A549 (cell line): ENCODE data around the gene STPG4. TPM values are rescaled to one million over a fixed set of nuclear protein-coding genes. Genes with fewer than 3 reads are reported as not detected.
A peak's percentile ranks its signal among the peaks of the same experiment; 100 is the strongest.

Source experiments
- ATAC-seq, 2 experiments: fragments of 200-7000 bp in 1 of 2; fragments of >200 bp in 1 of 2; cut with Nextera tagmentation in 1 of 2; cut with Tn5 transposase in 1 of 2; 3 replicates each; pipeline versions ENCODE4 v1.8.0 to v1.9.1; 2018 to 2020; ENCODE audit warnings: mild to moderate bottlenecking in 1 of 2, moderate library complexity in 1 of 2
- CTCF ChIA-PET: fragments of 300-600 bp; sonication (Branson Sonifier 250); formaldehyde crosslinking; extraction: SDS; loops from one replicate; lab custom pipeline; 2021; ENCODE audit warnings: antibody characterized with exemption, inconsistent platforms; lab: Yijun Ruan, JAX
- POLR2A ChIA-PET: fragments of 350-600 bp; formaldehyde crosslinking; extraction: SDS; loops from one replicate; lab custom pipeline; 2021; ENCODE audit warnings: antibody characterized with exemption, inconsistent platforms; lab: Yijun Ruan, JAX
- DNase-seq, 2 experiments: peaks; one replicate each; pipeline versions ENCODE4 v3.0.0 to v3.0.0-alpha.2; 2011 to 2016; ENCODE audit warnings: low read depth in 1 of 2, low spot score in 1 of 2
- FAIRE-seq: peaks from 2 replicates; lab custom pipeline; 2011; peaks lifted over from hg19 to GRCh38; lab: Jason Lieb, UNC
- H3K27ac ChIP-seq, 2 experiments: fragments of >200 bp; sonication (Bioruptor Twin); formaldehyde crosslinking; 3 replicates each; pipeline ENCODE4 v1.5.1; 2016 to 2017
- H3K4me1 ChIP-seq: fragments of >200 bp; sonication (Bioruptor Twin); formaldehyde crosslinking; 3 replicates; pipeline ENCODE4 v1.6.1; 2016
- H3K4me2 ChIP-seq: fragments of >200 bp; sonication (Bioruptor Twin); formaldehyde crosslinking; 3 replicates; pipeline ENCODE4 v1.6.1; 2016
- H3K4me3 ChIP-seq: fragments of >200 bp; sonication (Bioruptor Twin); formaldehyde crosslinking; 3 replicates; pipeline ENCODE4 v1.5.1; 2016
- H3K9me3 ChIP-seq: fragments of >200 bp; sonication (Bioruptor Twin); formaldehyde crosslinking; 3 replicates; pipeline ENCODE4 v1.6.1; 2016
- CHD4 ChIP-seq: fragments of 200-600 bp; sonication (generic); IDR thresholded peaks from 2 replicates; pipeline ENCODE4 v1.6.1; 2016; ENCODE audit warnings: antibody characterized with exemption, mild to moderate bottlenecking, borderline replicate concordance
- EHMT2 ChIP-seq: fragments of 200-600 bp; sonication (generic); IDR thresholded peaks from 2 replicates; pipeline ENCODE4 v1.6.1; 2016; ENCODE audit warnings: antibody characterized with exemption, low read depth, mild to moderate bottlenecking, moderate library complexity
- ESRRA ChIP-seq: fragments of 150-350 bp; IDR thresholded peaks from 2 replicates; pipeline ENCODE4 v1.6.1; 2014; ENCODE audit warnings: mild to moderate bottlenecking, low read length, borderline replicate concordance
- GATA3 ChIP-seq: IDR thresholded peaks from 2 replicates; pipeline ENCODE4 v1.6.1; 2012; ENCODE audit warnings: borderline replicate concordance
- HEYL ChIP-seq: fragments of 250-450 bp; sonication (Bioruptor Pico); IDR thresholded peaks from 2 replicates; pipeline ENCODE4 v1.8.0; 2021; ENCODE audit warnings: mild to moderate bottlenecking, moderate library complexity
- HOXB13 ChIP-seq: fragments of 250-450 bp; sonication (Bioruptor Pico); IDR thresholded peaks from 2 replicates; pipeline ENCODE4 v1.5.0; 2020; ENCODE audit warnings: low read depth, mild to moderate bottlenecking, moderate library complexity
- HOXB5 ChIP-seq: fragments of 250-450 bp; sonication (Bioruptor Pico); IDR thresholded peaks from 2 replicates; pipeline ENCODE4 v1.5.0; 2020; ENCODE audit warnings: mild to moderate bottlenecking, moderate library complexity
- MAFK ChIP-seq: fragments of 450-650 bp; IDR thresholded peaks from 2 replicates; pipeline ENCODE4 v1.6.1; 2014; ENCODE audit not compliant: partially characterized antibody
- MYC ChIP-seq: IDR thresholded peaks from 2 replicates; pipeline ENCODE4 v1.6.1; 2012; ENCODE audit warnings: mild to moderate bottlenecking, inconsistent platforms, low read length, improper control_type of control experiment, borderline replicate concordance
- NPAS2 ChIP-seq: fragments of 250-450 bp; sonication (Bioruptor Pico); IDR thresholded peaks from 2 replicates; pipeline ENCODE4 v1.8.0; 2022; ENCODE audit warnings: mild to moderate bottlenecking, moderate library complexity, borderline replicate concordance
- PHF8 ChIP-seq: fragments of 200-600 bp; sonication (generic); IDR thresholded peaks from 2 replicates; pipeline ENCODE4 v1.6.1; 2016; ENCODE audit warnings: low read depth, mild to moderate bottlenecking, antibody characterized with exemption, moderate library complexity, borderline replicate concordance
- RAD21 ChIP-seq, 2 experiments: fragments of >200 bp in 1 of 2; sonication (Bioruptor Twin) in 1 of 2; formaldehyde crosslinking in 1 of 2; IDR thresholded peaks in 1 of 2; conservative IDR thresholded peaks in 1 of 2; 2 replicates in 1 of 2; 3 replicates in 1 of 2; pipeline ENCODE4 v1.6.1; 2012 to 2018; ENCODE audit warnings: inconsistent platforms in 1 of 2
- RCOR1 ChIP-seq: fragments of 150-350 bp; IDR thresholded peaks from 2 replicates; pipeline ENCODE4 v1.6.1; 2014; ENCODE audit warnings: antibody characterized with exemption, low read length, low read depth
- RFX5 ChIP-seq: fragments of 450-650 bp; IDR thresholded peaks from 2 replicates; pipeline ENCODE4 v1.7.1; 2014; ENCODE audit warnings: antibody characterized with exemption, mild to moderate bottlenecking, moderate library complexity
- RNF2 ChIP-seq: fragments of 200-600 bp; sonication (generic); IDR thresholded peaks from 2 replicates; pipeline ENCODE4 v1.6.1; 2016; ENCODE audit warnings: low read depth, mild to moderate bottlenecking, antibody characterized with exemption, moderate library complexity, borderline replicate concordance
- SMC3 ChIP-seq: fragments of >200 bp; sonication (Bioruptor Twin); formaldehyde crosslinking; IDR thresholded peaks from 3 replicates; pipeline ENCODE4 v1.6.1; 2018; ENCODE audit warnings: inconsistent platforms
- TFCP2L1 ChIP-seq: fragments of 250-450 bp; sonication (Bioruptor Pico); IDR thresholded peaks from 2 replicates; pipeline ENCODE4 v1.5.0; 2021; ENCODE audit warnings: mild to moderate bottlenecking
- ZNF302 ChIP-seq: fragments of 250-450 bp; sonication (Bioruptor Pico); IDR thresholded peaks from 2 replicates; pipeline ENCODE4 v1.9.0; 2021; ENCODE audit warnings: inconsistent platforms, mild to moderate bottlenecking, moderate library complexity
- ZSCAN20 ChIP-seq: fragments of 250-450 bp; sonication (Bioruptor Pico); IDR thresholded peaks from 2 replicates; pipeline ENCODE4 v1.8.0; 2022; ENCODE audit warnings: mild to moderate bottlenecking, moderate library complexity
- WGBS: methylation state at CpG from one replicate; pipeline ENCODE4 v1.1.6; 2017; ENCODE audit errors: missing lambda C conversion rate; 5-methylcytosine and 5-hydroxymethylcytosine counted together
- polyA plus RNA-seq, 4 experiments: library from polyadenylated mRNA; depleted of rRNA in 3 of 4; stranded (reverse); fragments of >200 nt; fragmentation: RNase III in 1 of 4; extraction: RNeasy Plus Mini Kit Qiagen cat#74134 plus additional on column Dnase treatment in 1 of 4; gene quantifications; 2 replicates in 3 of 4; 3 replicates in 1 of 4; pipeline ENCODE4 v1.2.3, GENCODE V29; 2011 to 2017
- TF ChIP-seq, protein P1 (sequence below): fragments of 250-450 bp; sonication (Bioruptor Pico); IDR thresholded peaks from 2 replicates; pipeline ENCODE4 v1.5.0; 2020; ENCODE audit warnings: low read depth, mild to moderate bottlenecking, moderate library complexity
- TF ChIP-seq, protein P2 (sequence below): fragments of >200 bp; sonication (Bioruptor Twin); formaldehyde crosslinking; IDR thresholded peaks from 3 replicates; pipeline ENCODE4 v1.6.1; 2016
- TF ChIP-seq, protein P3 (sequence below): fragments of 450-650 bp; IDR thresholded peaks from 2 replicates; pipeline ENCODE4 v1.6.1; 2014; ENCODE audit warnings: antibody characterized with exemption
- TF ChIP-seq, protein P4 (sequence below): fragments of >200 bp; sonication (Bioruptor Twin); formaldehyde crosslinking; IDR thresholded peaks from 3 replicates; pipeline ENCODE4 v1.5.1; 2016
- TF ChIP-seq, protein P5 (sequence below): fragments of 150-350 bp; IDR thresholded peaks from 2 replicates; pipeline ENCODE4 v1.6.1; 2014; ENCODE audit warnings: low read depth, mild to moderate bottlenecking, low read length
- TF ChIP-seq, protein P6 (sequence below): IDR thresholded peaks from 2 replicates; pipeline ENCODE4 v1.6.1; 2012
- TF ChIP-seq, protein P7 (sequence below): fragments of 200-600 bp; sonication (generic); IDR thresholded peaks from 2 replicates; pipeline ENCODE4 v1.6.1; 2016; ENCODE audit warnings: antibody characterized with exemption, mild to moderate bottlenecking, moderate library complexity
- TF ChIP-seq, protein P8 (sequence below): IDR thresholded peaks from 2 replicates; pipeline ENCODE4 v1.6.1; 2012

Gene STPG4
- polyA plus RNA-seq, 2 of the 4 experiments (the other 2 are of a cell fraction) = 0.05 to 0.13 TPM

DNA sequence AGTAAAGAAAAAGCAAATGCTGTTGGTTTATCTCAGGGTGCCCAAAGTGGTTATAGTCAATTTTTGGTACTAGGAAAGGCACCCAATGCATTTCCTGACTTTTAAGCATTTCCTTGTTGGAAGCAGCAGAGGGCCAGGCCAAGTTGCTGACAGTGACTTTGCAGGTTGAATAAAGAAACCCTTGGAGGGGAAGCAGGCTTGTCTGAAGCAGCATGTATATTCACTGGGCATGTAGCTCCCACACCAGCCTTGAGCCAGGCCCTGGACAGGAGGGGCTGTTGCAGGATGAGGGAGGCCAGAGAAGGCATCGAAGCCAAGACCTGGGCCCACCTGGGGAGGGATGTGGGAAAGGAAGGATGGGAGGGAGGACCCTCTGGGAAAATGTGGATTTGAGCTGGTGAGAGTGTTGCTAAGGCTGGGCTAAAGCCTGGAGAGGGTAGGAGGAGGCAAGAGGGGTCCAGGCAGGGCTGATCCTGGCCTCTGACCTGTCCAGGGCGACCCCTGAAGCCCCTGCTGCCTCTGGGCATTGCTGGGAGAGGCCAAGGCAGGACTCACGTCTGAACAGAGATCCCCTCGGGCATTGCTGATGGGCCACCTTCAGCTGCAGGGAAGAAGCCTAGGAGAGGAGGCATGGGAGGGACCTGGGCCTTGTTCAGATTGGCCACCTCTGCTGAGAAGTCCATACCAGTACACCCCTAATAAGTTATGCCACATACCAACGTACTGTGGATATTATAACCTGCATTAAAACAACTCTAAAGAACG is 79.6 kb downstream of the STPG4 start:
- Histone ChIP-seq H3K4me2 (peak overlapping the region; percentile 70), H3K27ac (peak overlapping the region; percentile 90 to 98), H3K4me1 (peaks cover 81% of the 10 kb centered on the region), H3K9me3 (no peaks in the 10 kb centered on the region), H3K4me3 (no peak overlapping the region)
- WGBS = 82% methylated on average over 6 of the region's 6 CpGs
- ChIA-PET POLR2A (interaction anchor here (1.3 to 2.4 kb wide), 2 partner anchors 32 to 98 kb away, joined by 6 to 15 read pairs; no protein-coding TSS in a partner anchor), CTCF (interaction anchor here (0.9 to 3.5 kb wide), 15 partner anchors 8 to 248 kb away, joined by 3 to 15 read pairs (median 5); no protein-coding TSS in a partner anchor)
- FAIRE-seq (peak; percentile 91), DNase-seq (peak in 1 of 2 experiments; percentile 73), ATAC-seq (no peak)
- TF ChIP-seq, protein P1, sequence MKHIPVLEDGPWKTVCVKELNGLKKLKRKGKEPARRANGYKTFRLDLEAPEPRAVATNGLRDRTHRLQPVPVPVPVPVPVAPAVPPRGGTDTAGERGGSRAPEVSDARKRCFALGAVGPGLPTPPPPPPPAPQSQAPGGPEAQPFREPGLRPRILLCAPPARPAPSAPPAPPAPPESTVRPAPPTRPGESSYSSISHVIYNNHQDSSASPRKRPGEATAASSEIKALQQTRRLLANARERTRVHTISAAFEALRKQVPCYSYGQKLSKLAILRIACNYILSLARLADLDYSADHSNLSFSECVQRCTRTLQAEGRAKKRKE = 0 out of 2 replicates have a peak, but pooled peaks have one; percentile 14
- TF ChIP-seq, protein P2, sequence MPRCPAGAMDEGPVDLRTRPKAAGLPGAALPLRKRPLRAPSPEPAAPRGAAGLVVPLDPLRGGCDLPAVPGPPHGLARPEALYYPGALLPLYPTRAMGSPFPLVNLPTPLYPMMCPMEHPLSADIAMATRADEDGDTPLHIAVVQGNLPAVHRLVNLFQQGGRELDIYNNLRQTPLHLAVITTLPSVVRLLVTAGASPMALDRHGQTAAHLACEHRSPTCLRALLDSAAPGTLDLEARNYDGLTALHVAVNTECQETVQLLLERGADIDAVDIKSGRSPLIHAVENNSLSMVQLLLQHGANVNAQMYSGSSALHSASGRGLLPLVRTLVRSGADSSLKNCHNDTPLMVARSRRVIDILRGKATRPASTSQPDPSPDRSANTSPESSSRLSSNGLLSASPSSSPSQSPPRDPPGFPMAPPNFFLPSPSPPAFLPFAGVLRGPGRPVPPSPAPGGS = no peak
- TF ChIP-seq, protein P3, sequence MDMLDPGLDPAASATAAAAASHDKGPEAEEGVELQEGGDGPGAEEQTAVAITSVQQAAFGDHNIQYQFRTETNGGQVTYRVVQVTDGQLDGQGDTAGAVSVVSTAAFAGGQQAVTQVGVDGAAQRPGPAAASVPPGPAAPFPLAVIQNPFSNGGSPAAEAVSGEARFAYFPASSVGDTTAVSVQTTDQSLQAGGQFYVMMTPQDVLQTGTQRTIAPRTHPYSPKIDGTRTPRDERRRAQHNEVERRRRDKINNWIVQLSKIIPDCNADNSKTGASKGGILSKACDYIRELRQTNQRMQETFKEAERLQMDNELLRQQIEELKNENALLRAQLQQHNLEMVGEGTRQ = no peak
- no peak for TF ChIP-seq CHD4
- TF ChIP-seq, protein P4, sequence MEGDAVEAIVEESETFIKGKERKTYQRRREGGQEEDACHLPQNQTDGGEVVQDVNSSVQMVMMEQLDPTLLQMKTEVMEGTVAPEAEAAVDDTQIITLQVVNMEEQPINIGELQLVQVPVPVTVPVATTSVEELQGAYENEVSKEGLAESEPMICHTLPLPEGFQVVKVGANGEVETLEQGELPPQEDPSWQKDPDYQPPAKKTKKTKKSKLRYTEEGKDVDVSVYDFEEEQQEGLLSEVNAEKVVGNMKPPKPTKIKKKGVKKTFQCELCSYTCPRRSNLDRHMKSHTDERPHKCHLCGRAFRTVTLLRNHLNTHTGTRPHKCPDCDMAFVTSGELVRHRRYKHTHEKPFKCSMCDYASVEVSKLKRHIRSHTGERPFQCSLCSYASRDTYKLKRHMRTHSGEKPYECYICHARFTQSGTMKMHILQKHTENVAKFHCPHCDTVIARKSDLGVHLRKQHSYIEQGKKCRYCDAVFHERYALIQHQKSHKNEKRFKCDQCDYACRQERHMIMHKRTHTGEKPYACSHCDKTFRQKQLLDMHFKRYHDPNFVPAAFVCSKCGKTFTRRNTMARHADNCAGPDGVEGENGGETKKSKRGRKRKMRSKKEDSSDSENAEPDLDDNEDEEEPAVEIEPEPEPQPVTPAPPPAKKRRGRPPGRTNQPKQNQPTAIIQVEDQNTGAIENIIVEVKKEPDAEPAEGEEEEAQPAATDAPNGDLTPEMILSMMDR = no peak
- 0 out of 2 replicates have a peak, but pooled peaks have one; percentile 12 for TF ChIP-seq HOXB5 (CRISPR knock-in tag)
- TF ChIP-seq TFCP2L1 = no peak
- TF ChIP-seq NPAS2 (CRISPR knock-in tag) = no peak
- TF ChIP-seq MAFK = no peak
- no peak for TF ChIP-seq HOXB13 (CRISPR knock-in tag)
- no peak for TF ChIP-seq RFX5
- no peak for TF ChIP-seq RCOR1
- 0 out of 5 replicates have a peak, but pooled peaks of 1 of the 2 experiments have one; percentile 14 for TF ChIP-seq RAD21 (conservative IDR thresholded peaks at IDR 0.05 in 1 of 2, IDR thresholded peaks at IDR 0.05 in 1 of 2)
- TF ChIP-seq, protein P5, sequence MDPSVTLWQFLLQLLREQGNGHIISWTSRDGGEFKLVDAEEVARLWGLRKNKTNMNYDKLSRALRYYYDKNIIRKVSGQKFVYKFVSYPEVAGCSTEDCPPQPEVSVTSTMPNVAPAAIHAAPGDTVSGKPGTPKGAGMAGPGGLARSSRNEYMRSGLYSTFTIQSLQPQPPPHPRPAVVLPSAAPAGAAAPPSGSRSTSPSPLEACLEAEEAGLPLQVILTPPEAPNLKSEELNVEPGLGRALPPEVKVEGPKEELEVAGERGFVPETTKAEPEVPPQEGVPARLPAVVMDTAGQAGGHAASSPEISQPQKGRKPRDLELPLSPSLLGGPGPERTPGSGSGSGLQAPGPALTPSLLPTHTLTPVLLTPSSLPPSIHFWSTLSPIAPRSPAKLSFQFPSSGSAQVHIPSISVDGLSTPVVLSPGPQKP = no peak
- no peak for TF ChIP-seq GATA3
- TF ChIP-seq HEYL (CRISPR knock-in tag) = no peak
- no peak for TF ChIP-seq ESRRA
- TF ChIP-seq EHMT2 = no peak
- TF ChIP-seq ZNF302 (CRISPR knock-in tag) = no peak
- TF ChIP-seq, protein P6, sequence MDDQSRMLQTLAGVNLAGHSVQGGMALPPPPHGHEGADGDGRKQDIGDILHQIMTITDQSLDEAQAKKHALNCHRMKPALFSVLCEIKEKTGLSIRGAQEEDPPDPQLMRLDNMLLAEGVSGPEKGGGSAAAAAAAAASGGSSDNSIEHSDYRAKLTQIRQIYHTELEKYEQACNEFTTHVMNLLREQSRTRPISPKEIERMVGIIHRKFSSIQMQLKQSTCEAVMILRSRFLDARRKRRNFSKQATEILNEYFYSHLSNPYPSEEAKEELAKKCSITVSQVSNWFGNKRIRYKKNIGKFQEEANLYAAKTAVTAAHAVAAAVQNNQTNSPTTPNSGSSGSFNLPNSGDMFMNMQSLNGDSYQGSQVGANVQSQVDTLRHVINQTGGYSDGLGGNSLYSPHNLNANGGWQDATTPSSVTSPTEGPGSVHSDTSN = no peak
- TF ChIP-seq, protein P7, sequence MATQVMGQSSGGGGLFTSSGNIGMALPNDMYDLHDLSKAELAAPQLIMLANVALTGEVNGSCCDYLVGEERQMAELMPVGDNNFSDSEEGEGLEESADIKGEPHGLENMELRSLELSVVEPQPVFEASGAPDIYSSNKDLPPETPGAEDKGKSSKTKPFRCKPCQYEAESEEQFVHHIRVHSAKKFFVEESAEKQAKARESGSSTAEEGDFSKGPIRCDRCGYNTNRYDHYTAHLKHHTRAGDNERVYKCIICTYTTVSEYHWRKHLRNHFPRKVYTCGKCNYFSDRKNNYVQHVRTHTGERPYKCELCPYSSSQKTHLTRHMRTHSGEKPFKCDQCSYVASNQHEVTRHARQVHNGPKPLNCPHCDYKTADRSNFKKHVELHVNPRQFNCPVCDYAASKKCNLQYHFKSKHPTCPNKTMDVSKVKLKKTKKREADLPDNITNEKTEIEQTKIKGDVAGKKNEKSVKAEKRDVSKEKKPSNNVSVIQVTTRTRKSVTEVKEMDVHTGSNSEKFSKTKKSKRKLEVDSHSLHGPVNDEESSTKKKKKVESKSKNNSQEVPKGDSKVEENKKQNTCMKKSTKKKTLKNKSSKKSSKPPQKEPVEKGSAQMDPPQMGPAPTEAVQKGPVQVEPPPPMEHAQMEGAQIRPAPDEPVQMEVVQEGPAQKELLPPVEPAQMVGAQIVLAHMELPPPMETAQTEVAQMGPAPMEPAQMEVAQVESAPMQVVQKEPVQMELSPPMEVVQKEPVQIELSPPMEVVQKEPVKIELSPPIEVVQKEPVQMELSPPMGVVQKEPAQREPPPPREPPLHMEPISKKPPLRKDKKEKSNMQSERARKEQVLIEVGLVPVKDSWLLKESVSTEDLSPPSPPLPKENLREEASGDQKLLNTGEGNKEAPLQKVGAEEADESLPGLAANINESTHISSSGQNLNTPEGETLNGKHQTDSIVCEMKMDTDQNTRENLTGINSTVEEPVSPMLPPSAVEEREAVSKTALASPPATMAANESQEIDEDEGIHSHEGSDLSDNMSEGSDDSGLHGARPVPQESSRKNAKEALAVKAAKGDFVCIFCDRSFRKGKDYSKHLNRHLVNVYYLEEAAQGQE = no peak
- TF ChIP-seq SMC3 = 0 out of 3 replicates have a peak, but pooled peaks have one; percentile 24
- TF ChIP-seq ZSCAN20 (CRISPR knock-in tag) = no peak
- TF ChIP-seq PHF8 = no peak
- no peak for TF ChIP-seq RNF2
- no peak for TF ChIP-seq MYC
- TF ChIP-seq, protein P8, sequence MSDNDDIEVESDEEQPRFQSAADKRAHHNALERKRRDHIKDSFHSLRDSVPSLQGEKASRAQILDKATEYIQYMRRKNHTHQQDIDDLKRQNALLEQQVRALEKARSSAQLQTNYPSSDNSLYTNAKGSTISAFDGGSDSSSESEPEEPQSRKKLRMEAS = 0 out of 2 replicates have a peak, but pooled peaks have one; percentile 32
